Cardiac muscle cell (in vitro differentiated cells and primary cell): ENCODE results near the gene ADCK2. TPM values are rescaled to one million over a fixed set of nuclear protein-coding genes. Genes with fewer than 3 reads are reported as not detected.
"Not testable (repeated sequence)": the region's sequence is repeated elsewhere in the genome, so short reads cannot be mapped to it uniquely, and the experiment has no call there.

Source experiments
- DNase-seq, 2 donors: peaks; one replicate each; pipeline versions ENCODE4 v3.0.0 to v3.0.0-alpha.2; 2010 to 2017; ENCODE audit warnings: low read depth in 1 of 2, low spot score in 1 of 2
- H3K27ac ChIP-seq: fragments of 200-600 bp; sonication (generic); 2 replicates; pipeline ENCODE4 v1.5.1; 2016
- H3K27me3 ChIP-seq: fragments of 200-600 bp; sonication (generic); 2 replicates; pipeline ENCODE4 v1.6.0; 2016; ENCODE audit warnings: control low read depth
- H3K36me3 ChIP-seq: fragments of 200-600 bp; sonication (generic); 2 replicates; pipeline ENCODE4 v1.5.1; 2016; ENCODE audit warnings: control low read depth
- H3K4me1 ChIP-seq: fragments of 200-600 bp; sonication (generic); 2 replicates; pipeline ENCODE4 v1.8.1; 2017; ENCODE audit warnings: low read depth, mild to moderate bottlenecking, mixed run types
- H3K4me3 ChIP-seq: fragments of 200-600 bp; sonication (generic); 2 replicates; pipeline ENCODE4 v1.5.1; 2016; ENCODE audit warnings: mild to moderate bottlenecking
- H3K9me3 ChIP-seq: fragments of 200-600 bp; sonication (generic); 2 replicates; pipeline ENCODE4 v1.5.1; 2017; ENCODE audit warnings: low read depth, mild to moderate bottlenecking, control low read depth
- polyA plus RNA-seq: library from polyadenylated mRNA; unstranded; fragments of >200 nt; fragmentation: Nextera tagmentation; extraction: Ambion mirVana; gene quantifications from 2 replicates; pipeline ENCODE4 v1.2.1, GENCODE V29; 2016
- total RNA-seq: library from RNA; depleted of rRNA; stranded (reverse); fragments of >200 nt; gene quantifications from 2 replicates; pipeline ENCODE4 v1.2.3, GENCODE V29; 2016
- TF ChIP-seq, protein P1 (sequence below): IDR thresholded peaks from 2 replicates; pipeline ENCODE4 v1.5.1; 2012; ENCODE audit warnings: low read depth, mild to moderate bottlenecking, low read length

ADCK2 gene
- total and polyA plus RNA-seq, 2 experiments from 2014 or later: 13.9 to 31.1 TPM

- Histone ChIP-seq H3K27me3 (no peaks in the 10 kb centered on the region), H3K9me3 (no peaks in the 10 kb centered on the region), H3K36me3 (peaks cover 4% of the 10 kb centered on the region), H3K27ac (no peak overlapping the region), H3K4me3 (no peak overlapping the region), H3K4me1 (no peaks in the 10 kb centered on the region)
- TF ChIP-seq, protein P1, sequence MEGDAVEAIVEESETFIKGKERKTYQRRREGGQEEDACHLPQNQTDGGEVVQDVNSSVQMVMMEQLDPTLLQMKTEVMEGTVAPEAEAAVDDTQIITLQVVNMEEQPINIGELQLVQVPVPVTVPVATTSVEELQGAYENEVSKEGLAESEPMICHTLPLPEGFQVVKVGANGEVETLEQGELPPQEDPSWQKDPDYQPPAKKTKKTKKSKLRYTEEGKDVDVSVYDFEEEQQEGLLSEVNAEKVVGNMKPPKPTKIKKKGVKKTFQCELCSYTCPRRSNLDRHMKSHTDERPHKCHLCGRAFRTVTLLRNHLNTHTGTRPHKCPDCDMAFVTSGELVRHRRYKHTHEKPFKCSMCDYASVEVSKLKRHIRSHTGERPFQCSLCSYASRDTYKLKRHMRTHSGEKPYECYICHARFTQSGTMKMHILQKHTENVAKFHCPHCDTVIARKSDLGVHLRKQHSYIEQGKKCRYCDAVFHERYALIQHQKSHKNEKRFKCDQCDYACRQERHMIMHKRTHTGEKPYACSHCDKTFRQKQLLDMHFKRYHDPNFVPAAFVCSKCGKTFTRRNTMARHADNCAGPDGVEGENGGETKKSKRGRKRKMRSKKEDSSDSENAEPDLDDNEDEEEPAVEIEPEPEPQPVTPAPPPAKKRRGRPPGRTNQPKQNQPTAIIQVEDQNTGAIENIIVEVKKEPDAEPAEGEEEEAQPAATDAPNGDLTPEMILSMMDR: no peak
- no peak for DNase-seq
Measured at GRCh38 chr7:140674356-140674800, 1.6 kb downstream of the ADCK2 start.

DNA sequence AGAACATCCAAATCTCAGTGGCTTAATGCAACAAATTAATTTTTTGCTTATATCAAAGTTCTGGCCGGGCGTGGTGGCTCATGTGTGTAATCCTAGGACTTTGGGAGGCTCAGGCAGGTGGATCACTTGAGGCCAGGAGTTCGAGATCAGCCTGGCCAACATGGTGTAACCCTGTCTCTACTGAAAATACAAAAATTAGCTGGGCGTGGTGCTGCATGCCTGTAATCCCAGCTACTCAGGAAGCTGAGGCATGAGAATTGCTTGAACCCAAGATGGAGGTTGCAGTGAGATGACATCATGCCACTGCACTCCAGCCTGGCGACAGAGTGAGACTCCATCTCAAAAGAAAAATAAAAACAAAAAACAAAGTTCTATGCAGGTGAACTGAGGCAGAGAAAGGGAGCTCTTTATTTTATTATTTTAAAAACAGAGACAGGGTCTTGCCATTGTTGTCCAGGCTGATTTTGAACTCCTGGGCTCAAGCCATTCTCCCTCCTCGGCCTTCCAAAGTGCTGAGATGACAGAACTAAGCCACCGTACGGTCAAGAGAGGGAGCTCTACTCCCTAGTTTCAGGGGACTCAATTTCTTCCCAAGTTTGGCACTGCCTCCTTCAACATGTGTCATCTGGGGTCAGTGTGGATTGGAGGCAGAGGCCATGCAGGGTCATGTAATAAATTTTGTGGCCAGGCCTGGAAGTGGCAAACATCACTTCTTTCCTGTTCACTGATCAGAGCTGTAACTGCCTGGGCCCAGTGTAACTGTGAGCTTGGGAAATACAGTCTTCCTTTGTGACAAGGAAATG is 2.4 kb downstream of the ADCK2 start:
- no peaks in the 10 kb centered on the region for H3K27me3 ChIP-seq
- H3K36me3 ChIP-seq: peaks cover 4% of the 10 kb centered on the region
- no peaks in the 10 kb centered on the region for H3K9me3 ChIP-seq
- TF ChIP-seq, protein P1: peak; percentile 62
- H3K4me3 ChIP-seq: no peak overlapping the region
- peak; percentile 60 to 71 for DNase-seq
- no peak overlapping the region for H3K27ac ChIP-seq
- no peaks in the 10 kb centered on the region for H3K4me1 ChIP-seq

GRCh38 chr7:140675726-140676125 is 3.0 kb downstream of the ADCK2 start:
- Histone ChIP-seq H3K9me3 (no peaks in the 10 kb centered on the region), H3K27me3 (no peaks in the 10 kb centered on the region), H3K4me3 (no peak overlapping the region), H3K36me3 (peaks cover 4% of the 10 kb centered on the region), H3K4me1 (no peaks in the 10 kb centered on the region), H3K27ac (no peak overlapping the region)
- no peak for DNase-seq
- TF ChIP-seq, protein P1: no peak

- Histone ChIP-seq H3K4me3 (no peak overlapping the region), H3K4me1 (no peaks in the 10 kb centered on the region), H3K36me3 (peaks cover 4% of the 10 kb centered on the region), H3K27ac (no peak overlapping the region), H3K9me3 (no peaks in the 10 kb centered on the region), H3K27me3 (no peaks in the 10 kb centered on the region)
- TF ChIP-seq, protein P1: no peak
- no peak for DNase-seq
Measured at GRCh38 chr7:140676306-140676705, 3.6 kb downstream of the ADCK2 start.

DNA sequence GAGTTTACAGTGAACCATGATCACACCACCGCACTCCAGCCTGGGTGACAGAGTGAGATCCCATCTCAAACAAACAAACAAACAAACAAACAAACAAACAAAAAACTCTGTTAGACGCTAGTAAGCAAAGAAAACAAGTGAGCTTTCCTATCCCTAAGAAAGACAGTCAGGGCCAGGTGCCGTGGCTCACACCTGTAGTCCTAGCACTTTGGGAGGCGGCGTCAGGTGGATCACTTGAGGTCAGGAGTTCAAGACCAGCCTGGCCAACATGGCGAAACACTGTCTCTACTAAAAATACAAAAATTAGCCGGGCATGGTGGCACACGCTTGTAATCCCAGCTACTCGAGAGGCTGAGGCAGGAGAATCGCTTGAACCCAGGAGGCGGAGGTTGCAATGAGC is 4.2 kb downstream of the ADCK2 start:
- DNase-seq, H3K36me3 ChIP-seq, H3K4me3 ChIP-seq, H3K27me3 ChIP-seq, H3K4me1 ChIP-seq, H3K9me3 ChIP-seq, H3K27ac ChIP-seq: not testable (repeated sequence)

GRCh38 chr7:140677496-140677895 is 4.8 kb downstream of the ADCK2 start:
- Histone ChIP-seq H3K27me3 (no peaks in the 10 kb centered on the region), H3K9me3 (no peaks in the 10 kb centered on the region), H3K36me3 (peaks cover 4% of the 10 kb centered on the region), H3K4me3 (no peak overlapping the region), H3K27ac (no peak overlapping the region), H3K4me1 (no peaks in the 10 kb centered on the region)
- TF ChIP-seq, protein P1: no peak
- no peak for DNase-seq
